Suprapubic skin (tissue), 4 donors: Measurements from ENCODE around the gene NSUN4. TPM values are rescaled to one million over a fixed set of nuclear protein-coding genes. Genes with fewer than 3 reads are reported as not detected.

ENCODE experiments used
- DNase-seq, 2 donors: peaks; one replicate each; pipeline ENCODE4 v3.0.0-alpha.2; 2019; ENCODE audit warnings: low spot score in 2 of 2
- H3K27ac ChIP-seq: fragments of 200-600 bp; sonication (generic); one replicate; pipeline ENCODE4 v1.5.1; 2019
- H3K27me3 ChIP-seq: fragments of 200-600 bp; sonication (generic); one replicate; pipeline ENCODE4 v1.5.1; 2019
- H3K36me3 ChIP-seq: fragments of 200-600 bp; sonication (generic); one replicate; pipeline ENCODE4 v1.5.1; 2019
- H3K4me1 ChIP-seq: fragments of 200-600 bp; sonication (generic); one replicate; pipeline ENCODE4 v1.5.1; 2019
- H3K4me3 ChIP-seq: fragments of 200-600 bp; sonication (generic); one replicate; pipeline ENCODE4 v1.5.1; 2019; ENCODE audit warnings: mild to moderate bottlenecking
- H3K9me3 ChIP-seq: fragments of 200-600 bp; sonication (generic); one replicate; pipeline ENCODE4 v1.5.1; 2019
- EP300 ChIP-seq: sonication (generic); formaldehyde crosslinking; IDR thresholded peaks from one replicate; pipeline ENCODE4 v1.6.1; 2017; ENCODE audit warnings: antibody characterized with exemption
- POLR2A ChIP-seq, 2 donors: fragments of 450-650 bp; IDR thresholded peaks; one replicate each; pipeline ENCODE4 v1.6.1; 2017; ENCODE audit warnings: antibody characterized with exemption in 2 of 2, mild to moderate bottlenecking in 2 of 2, moderate library complexity in 2 of 2
- POLR2AphosphoS5 ChIP-seq, 3 donors: sonication (generic); formaldehyde crosslinking; IDR thresholded peaks; one replicate each; pipeline ENCODE4 v1.6.1; 2017; ENCODE audit warnings: antibody characterized with exemption in 3 of 3
- WGBS: methylation state at CpG from one replicate; pipeline ENCODE4 v1.1.5; 2018; 5-methylcytosine and 5-hydroxymethylcytosine counted together
- total RNA-seq, 4 donors: library from RNA; depleted of rRNA; stranded (reverse); fragments of >200 nt; gene quantifications; one replicate each; pipeline ENCODE4 v1.1.0, GENCODE V29; 2016
- TF ChIP-seq, protein P1 (sequence below), 2 donors: fragments of 200-600 bp in 1 of 2; fragments of 450-650 bp in 1 of 2; sonication (generic) in 1 of 2; IDR thresholded peaks; one replicate each; pipeline ENCODE4 v1.5.1; 2016 to 2019; ENCODE audit warnings: antibody characterized with exemption in 2 of 2, mild to moderate bottlenecking in 1 of 2, moderate library complexity in 1 of 2

The NSUN4 gene
- total RNA-seq, 4 donors from 2014 or later = 21.3 to 27.5 (median 24.3) TPM

DNA sequence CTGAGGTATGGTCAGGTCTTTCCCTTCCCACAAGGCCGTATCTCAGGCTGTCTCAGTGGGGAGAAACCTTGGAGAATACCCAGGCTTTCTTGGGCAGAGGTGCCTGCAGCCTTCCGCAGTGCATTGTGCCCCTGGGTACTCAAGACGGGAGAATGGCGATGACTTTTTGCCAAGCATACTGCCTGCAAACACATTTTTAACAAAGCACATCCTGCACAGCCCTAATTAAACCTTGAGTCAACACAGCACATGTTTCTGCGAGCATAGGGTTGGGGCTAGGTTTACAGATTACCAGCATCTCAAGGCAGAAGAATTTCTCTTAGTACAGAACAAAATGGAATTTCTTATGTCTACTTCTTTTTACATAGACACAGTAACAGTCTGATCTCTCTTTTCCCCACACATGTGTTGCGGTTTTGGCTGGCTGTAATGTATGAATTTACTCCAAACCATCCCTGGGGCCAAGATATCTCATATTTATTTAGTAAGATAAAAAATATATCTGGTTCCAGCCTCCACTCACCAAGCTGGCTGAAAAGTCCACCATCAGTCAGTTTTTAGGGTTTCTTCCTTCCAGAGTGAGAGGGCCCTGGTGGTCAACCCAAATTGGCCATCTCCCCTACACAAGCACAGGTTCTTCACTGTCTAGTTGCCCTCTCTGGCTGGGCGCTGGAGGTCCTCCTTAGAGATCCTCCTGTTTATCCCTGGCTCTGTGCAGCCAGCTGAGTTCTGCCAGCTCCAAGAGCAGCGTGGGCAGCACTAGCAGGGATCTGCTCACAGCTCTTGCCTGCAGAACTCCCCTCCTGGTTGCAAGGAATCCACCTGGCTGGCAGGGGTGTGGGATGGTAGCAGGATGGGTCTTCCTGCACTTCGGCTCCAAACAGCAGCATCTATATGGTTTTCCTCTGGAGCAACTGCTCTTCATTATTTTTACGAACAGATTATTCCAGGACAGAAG lies 56.1 kb downstream of the NSUN4 start:
- peaks cover 39% of the 10 kb centered on the region for H3K4me1 ChIP-seq
- no peak overlapping the region for H3K27ac ChIP-seq
- WGBS = 68% methylated on average over 10 of the region's 10 CpGs

DNA sequence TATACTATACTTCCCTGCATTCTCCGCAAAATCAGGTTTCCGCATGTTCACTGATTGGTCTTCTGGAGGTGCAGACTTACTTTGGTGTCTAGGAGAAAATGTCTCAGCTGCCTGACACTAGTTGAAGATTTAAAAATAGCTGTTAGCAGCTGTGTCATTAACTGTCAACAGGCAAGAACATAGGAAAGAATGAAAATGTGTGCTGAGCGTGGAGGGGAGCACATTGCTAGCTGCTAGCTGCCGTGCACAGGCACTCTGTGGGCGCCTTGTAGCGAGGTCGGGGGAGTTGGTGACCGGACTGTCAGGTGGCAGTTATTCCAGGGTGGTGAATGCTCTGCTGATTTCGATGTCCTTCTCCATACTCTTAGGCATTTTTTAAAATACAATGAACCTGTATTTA lies 58.7 kb downstream of the NSUN4 start:
- peaks cover 45% of the 10 kb centered on the region for H3K4me1 ChIP-seq

More for the DNA sequence above, 56.1 kb downstream of the NSUN4 start:
- TF ChIP-seq, protein P1, sequence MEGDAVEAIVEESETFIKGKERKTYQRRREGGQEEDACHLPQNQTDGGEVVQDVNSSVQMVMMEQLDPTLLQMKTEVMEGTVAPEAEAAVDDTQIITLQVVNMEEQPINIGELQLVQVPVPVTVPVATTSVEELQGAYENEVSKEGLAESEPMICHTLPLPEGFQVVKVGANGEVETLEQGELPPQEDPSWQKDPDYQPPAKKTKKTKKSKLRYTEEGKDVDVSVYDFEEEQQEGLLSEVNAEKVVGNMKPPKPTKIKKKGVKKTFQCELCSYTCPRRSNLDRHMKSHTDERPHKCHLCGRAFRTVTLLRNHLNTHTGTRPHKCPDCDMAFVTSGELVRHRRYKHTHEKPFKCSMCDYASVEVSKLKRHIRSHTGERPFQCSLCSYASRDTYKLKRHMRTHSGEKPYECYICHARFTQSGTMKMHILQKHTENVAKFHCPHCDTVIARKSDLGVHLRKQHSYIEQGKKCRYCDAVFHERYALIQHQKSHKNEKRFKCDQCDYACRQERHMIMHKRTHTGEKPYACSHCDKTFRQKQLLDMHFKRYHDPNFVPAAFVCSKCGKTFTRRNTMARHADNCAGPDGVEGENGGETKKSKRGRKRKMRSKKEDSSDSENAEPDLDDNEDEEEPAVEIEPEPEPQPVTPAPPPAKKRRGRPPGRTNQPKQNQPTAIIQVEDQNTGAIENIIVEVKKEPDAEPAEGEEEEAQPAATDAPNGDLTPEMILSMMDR (IDR thresholded peaks at IDR 0.05) = no peak
- TF ChIP-seq POLR2A (IDR thresholded peaks at IDR 0.05) (no peak), EP300 (no peak), POLR2AphosphoS5 (IDR thresholded peaks at IDR 0.05) (no peak)
- H3K36me3 ChIP-seq = no peaks in the 10 kb centered on the region
- no peak overlapping the region for H3K4me3 ChIP-seq
- DNase-seq = no peak
- no peaks in the 10 kb centered on the region for H3K27me3 ChIP-seq
- peaks cover 3% of the 10 kb centered on the region for H3K9me3 ChIP-seq

DNA sequence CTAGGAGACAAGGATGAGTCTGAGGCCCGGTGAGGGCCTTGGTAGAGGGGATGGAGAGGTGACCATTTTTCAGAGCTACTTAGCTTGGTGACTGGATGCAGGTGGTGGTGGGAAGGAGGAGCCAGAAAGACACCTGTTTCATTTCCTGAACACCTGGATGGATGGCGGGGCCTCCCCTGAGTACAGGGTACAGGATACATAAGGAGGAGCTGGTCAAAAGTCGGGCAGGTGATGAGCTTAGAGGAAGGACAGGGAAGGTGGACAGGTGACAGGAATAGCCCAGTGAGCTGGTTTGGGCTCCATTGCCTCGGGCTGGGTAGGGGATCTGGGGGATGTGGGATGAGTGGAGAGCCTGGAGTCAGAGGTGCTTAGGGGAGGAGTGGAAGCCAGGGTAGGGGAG lies 59.8 kb downstream of the NSUN4 start:
- TF ChIP-seq EP300 (no peak), POLR2A (IDR thresholded peaks at IDR 0.05) (no peak), POLR2AphosphoS5 (IDR thresholded peaks at IDR 0.05) (no peak)
- TF ChIP-seq, protein P1 (IDR thresholded peaks at IDR 0.05) = no peak
- Histone ChIP-seq H3K4me3 (no peak overlapping the region), H3K9me3 (no peaks in the 10 kb centered on the region), H3K36me3 (no peaks in the 10 kb centered on the region), H3K27ac (no peak overlapping the region), H3K4me1 (peaks cover 34% of the 10 kb centered on the region), H3K27me3 (no peaks in the 10 kb centered on the region)
- WGBS = 82% methylated on average over 4 of the region's 4 CpGs
- DNase-seq = no peak

More for the DNA sequence above, 58.7 kb downstream of the NSUN4 start:
- no peak overlapping the region for H3K4me3 ChIP-seq
- H3K27me3 ChIP-seq = no peaks in the 10 kb centered on the region
- no peak for TF ChIP-seq EP300
- TF ChIP-seq POLR2AphosphoS5 (IDR thresholded peaks at IDR 0.05) = no peak
- TF ChIP-seq POLR2A (IDR thresholded peaks at IDR 0.05) = no peak
- TF ChIP-seq, protein P1 (IDR thresholded peaks at IDR 0.05) = no peak
- H3K27ac ChIP-seq = no peak overlapping the region
- no peaks in the 10 kb centered on the region for H3K9me3 ChIP-seq
- 83% methylated on average over 9 of the region's 9 CpGs for WGBS
- no peak for DNase-seq
- H3K36me3 ChIP-seq = no peaks in the 10 kb centered on the region

DNA sequence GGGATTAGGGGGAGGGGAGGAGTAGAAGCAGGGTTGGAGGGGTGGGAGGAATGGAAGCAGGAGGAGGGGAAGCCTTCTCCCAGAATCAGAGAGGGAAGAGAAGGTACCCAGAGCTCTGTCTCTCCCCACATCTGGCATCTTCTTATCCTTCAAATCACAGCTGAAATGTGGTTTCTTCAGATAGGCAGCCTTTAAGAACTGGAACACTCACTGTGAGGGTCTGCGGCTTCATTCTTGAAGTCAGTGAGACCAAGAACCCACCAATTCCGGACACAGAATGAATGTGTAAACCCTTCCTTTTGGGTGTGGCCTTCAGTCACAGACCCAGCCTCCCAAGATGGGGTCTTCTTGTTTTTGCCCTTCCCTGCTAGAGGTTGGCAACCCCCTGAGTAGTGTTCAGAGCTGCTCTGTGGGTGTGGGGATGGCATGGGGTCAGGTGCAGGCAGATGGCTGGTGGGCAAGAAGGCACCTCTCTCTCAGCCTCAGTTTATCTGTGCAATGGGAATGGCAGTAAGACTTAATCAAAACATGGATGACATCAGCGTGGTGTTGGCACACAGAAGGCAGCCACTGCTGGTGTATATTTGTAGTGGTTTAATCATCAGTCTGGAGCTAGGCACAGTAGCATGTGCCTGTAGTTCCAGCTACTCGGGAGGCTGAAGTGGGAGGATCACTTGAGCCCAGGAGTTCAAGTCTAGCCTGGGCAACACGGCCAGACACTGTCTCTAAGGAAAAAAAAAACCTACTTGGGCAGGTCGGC lies 60.7 kb downstream of the NSUN4 start:
- peaks cover 31% of the 10 kb centered on the region for H3K4me1 ChIP-seq
- 41% methylated on average over 6 of the region's 6 CpGs for WGBS
- H3K27me3 ChIP-seq = no peaks in the 10 kb centered on the region
- no peaks in the 10 kb centered on the region for H3K36me3 ChIP-seq
- TF ChIP-seq, protein P1 (IDR thresholded peaks at IDR 0.05) = no peak
- TF ChIP-seq POLR2AphosphoS5 (IDR thresholded peaks at IDR 0.05) = no peak
- no peak overlapping the region for H3K27ac ChIP-seq
- no peaks in the 10 kb centered on the region for H3K9me3 ChIP-seq
- no peak overlapping the region for H3K4me3 ChIP-seq
- DNase-seq = no peak
